GM23338 (cell line): ENCODE data around the gene REEP1. TPM values are rescaled to one million over a fixed set of nuclear protein-coding genes. Genes with fewer than 3 reads are reported as not detected.

Experiments used
- ATAC-seq: fragments of 200-7000 bp; cut with Tn5 transposase; 3 replicates; pipeline ENCODE4 v1.9.1; 2020
- DNase-seq: peaks from one replicate; pipeline ENCODE4 v3.0.0-alpha.2; 2015; ENCODE audit warnings: low spot score
- H2AFZ ChIP-seq: fragments of 200-600 bp; sonication (generic); 2 replicates; pipeline ENCODE4 v1.8.0; 2016; ENCODE audit warnings: antibody characterized with exemption, mild to moderate bottlenecking, moderate library complexity
- H3F3A ChIP-seq: fragments of 200-600 bp; sonication (generic); replicated peaks from 2 replicates; pipeline ENCODE4 v1.8.0; 2017; ENCODE audit warnings: antibody characterized with exemption, mixed run types, low read depth
- H3K27ac ChIP-seq: fragments of 200-600 bp; sonication (generic); 2 replicates; pipeline ENCODE4 v1.6.1; 2016; ENCODE audit warnings: low read depth
- H3K27me3 ChIP-seq: fragments of 200-600 bp; sonication (generic); 2 replicates; pipeline ENCODE4 v1.8.0; 2016; ENCODE audit warnings: mild to moderate bottlenecking, mixed run types, moderate library complexity; ENCODE audit not compliant: insufficient read depth
- H3K36me3 ChIP-seq: fragments of 200-600 bp; sonication (generic); 2 replicates; pipeline ENCODE4 v1.8.0; 2016; ENCODE audit warnings: mild to moderate bottlenecking; ENCODE audit not compliant: insufficient read depth
- H3K4me1 ChIP-seq: fragments of 200-600 bp; sonication (generic); 2 replicates; pipeline ENCODE4 v1.8.0; 2016; ENCODE audit warnings: mild to moderate bottlenecking, moderate library complexity; ENCODE audit not compliant: insufficient read depth
- H3K4me2 ChIP-seq: fragments of 200-600 bp; sonication (generic); 2 replicates; pipeline ENCODE4 v1.7.1; 2017; ENCODE audit warnings: mixed run types
- H3K4me3 ChIP-seq: fragments of 200-600 bp; sonication (generic); 2 replicates; pipeline ENCODE4 v1.6.1; 2016; ENCODE audit warnings: mixed run types
- H3K79me2 ChIP-seq: fragments of 200-600 bp; sonication (generic); replicated peaks from 2 replicates; pipeline ENCODE4 v1.8.0; 2017; ENCODE audit warnings: mild to moderate bottlenecking; ENCODE audit not compliant: insufficient read depth
- H3K9me2 ChIP-seq: fragments of 200-600 bp; sonication (generic); 2 replicates; pipeline ENCODE4 v1.8.0; 2017; ENCODE audit not compliant: insufficient read depth
- H4K20me1 ChIP-seq: fragments of 200-600 bp; sonication (generic); replicated peaks from 2 replicates; pipeline ENCODE4 v1.8.0; 2017; ENCODE audit warnings: mild to moderate bottlenecking; ENCODE audit not compliant: insufficient read depth
- H3K27ac Mint-ChIP-seq: 2 replicates; pipeline ENCODE4 v1.8.0; 2020; ENCODE audit warnings: inconsistent platforms, mild to moderate bottlenecking, moderate library complexity, mixed read lengths
- H3K27me3 Mint-ChIP-seq: 3 replicates; pipeline ENCODE4 v1.8.0; 2022; ENCODE audit warnings: low read depth, mild to moderate bottlenecking, moderate library complexity, mixed read lengths, inconsistent platforms; ENCODE audit not compliant: insufficient read depth, poor library complexity
- H3K36me3 Mint-ChIP-seq: 3 replicates; pipeline ENCODE4 v1.8.0; 2021; ENCODE audit warnings: low read depth, mild to moderate bottlenecking, inconsistent platforms, moderate library complexity, mixed read lengths
- H3K4me1 Mint-ChIP-seq: 3 replicates; pipeline ENCODE4 v1.8.0; 2020; ENCODE audit warnings: mild to moderate bottlenecking, inconsistent platforms, mixed read lengths
- H3K4me3 Mint-ChIP-seq: 3 replicates; pipeline ENCODE4 v1.8.0; 2021; ENCODE audit warnings: moderate library complexity, mild to moderate bottlenecking, inconsistent platforms, mixed read lengths
- H3K9me3 Mint-ChIP-seq: 3 replicates; pipeline ENCODE4 v1.8.0; 2020; ENCODE audit warnings: moderate library complexity, mild to moderate bottlenecking, inconsistent platforms, mixed read lengths
- CREB1 ChIP-seq: fragments of 250-450 bp; sonication (Bioruptor Pico); IDR thresholded peaks from 2 replicates; pipeline ENCODE4 v1.5.0; 2020; ENCODE audit warnings: low read depth, mild to moderate bottlenecking, moderate library complexity
- EZH2phosphoT487 ChIP-seq: fragments of 200-600 bp; sonication (generic); IDR thresholded peaks from one replicate; pipeline ENCODE4 v1.8.1; 2018; ENCODE audit warnings: antibody characterized with exemption; ENCODE audit not compliant: unreplicated experiment
- POLR2AphosphoS5 ChIP-seq: IDR thresholded peaks from 2 replicates; pipeline ENCODE4 v1.6.1; 2016; ENCODE audit warnings: antibody characterized with exemption, low read depth
- polyA plus RNA-seq: library from polyadenylated mRNA; unstranded; fragments of >200 nt; fragmentation: Nextera tagmentation; extraction: Ambion mirVana; gene quantifications from 2 replicates; pipeline ENCODE4 v1.2.1, GENCODE V29; 2016
- total RNA-seq: library from RNA; depleted of rRNA; stranded (reverse); fragments of >200 nt; shearing (Covaris generic); gene quantifications from 2 replicates; pipeline ENCODE4 v1.2.3, GENCODE V29; 2014
- TF ChIP-seq, protein P1 (sequence below): IDR thresholded peaks from one replicate; pipeline ENCODE4 v1.6.1; 2018; ENCODE audit warnings: antibody characterized with exemption; ENCODE audit not compliant: unreplicated experiment
- TF ChIP-seq, protein P2 (sequence below), 2 experiments: fragments of 200-600 bp in 1 of 2; sonication (generic) in 1 of 2; conservative IDR thresholded peaks; 2 replicates each; pipeline versions ENCODE4 v1.5.1 to v1.6.1; 2016 to 2017; ENCODE audit warnings: antibody characterized with exemption in 2 of 2, low read depth in 2 of 2, mild to moderate bottlenecking in 2 of 2, moderate library complexity in 1 of 2
- TF ChIP-seq, protein P3 (sequence below): fragments of 250-450 bp; sonication (Bioruptor Pico); IDR thresholded peaks from 2 replicates; pipeline ENCODE4 v1.5.0; 2020; ENCODE audit warnings: mild to moderate bottlenecking, moderate library complexity

Gene REEP1
- total and polyA plus RNA-seq, 2 experiments from 2014 or later = 1.6 to 1.8 TPM

DNA sequence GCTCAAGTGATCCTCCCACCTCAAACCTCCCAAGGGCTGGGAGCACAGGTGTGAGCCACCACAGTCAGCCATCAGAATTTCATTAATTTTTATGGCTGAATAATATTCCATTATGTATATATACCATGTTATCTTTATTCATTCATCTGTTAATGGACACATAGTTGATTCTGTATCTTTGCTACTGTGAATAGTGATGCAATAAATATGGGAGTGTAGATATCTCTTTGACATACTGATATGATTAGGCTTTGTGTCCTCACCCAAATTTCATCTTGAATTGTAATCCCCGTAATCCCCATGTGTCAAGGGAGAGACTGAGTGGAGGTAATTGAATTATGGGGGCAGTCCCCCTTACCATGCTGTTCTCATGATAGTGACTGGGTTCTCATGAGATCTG lies 38.2 kb upstream of the REEP1 start:
- Histone ChIP-seq H3K27ac (no peak overlapping the region), H3K27me3 (no peaks in the 10 kb centered on the region), H3F3A (no peaks in the 10 kb centered on the region), H3K4me3 (no peak overlapping the region), H3K36me3 (no peaks in the 10 kb centered on the region), H3K79me2 (no peaks in the 10 kb centered on the region), H2AFZ (no peak overlapping the region), H3K4me2 (no peak overlapping the region), H3K9me2 (no peaks in the 10 kb centered on the region), H3K4me1 (no peaks in the 10 kb centered on the region), H4K20me1 (no peaks in the 10 kb centered on the region)
- TF ChIP-seq, protein P1, sequence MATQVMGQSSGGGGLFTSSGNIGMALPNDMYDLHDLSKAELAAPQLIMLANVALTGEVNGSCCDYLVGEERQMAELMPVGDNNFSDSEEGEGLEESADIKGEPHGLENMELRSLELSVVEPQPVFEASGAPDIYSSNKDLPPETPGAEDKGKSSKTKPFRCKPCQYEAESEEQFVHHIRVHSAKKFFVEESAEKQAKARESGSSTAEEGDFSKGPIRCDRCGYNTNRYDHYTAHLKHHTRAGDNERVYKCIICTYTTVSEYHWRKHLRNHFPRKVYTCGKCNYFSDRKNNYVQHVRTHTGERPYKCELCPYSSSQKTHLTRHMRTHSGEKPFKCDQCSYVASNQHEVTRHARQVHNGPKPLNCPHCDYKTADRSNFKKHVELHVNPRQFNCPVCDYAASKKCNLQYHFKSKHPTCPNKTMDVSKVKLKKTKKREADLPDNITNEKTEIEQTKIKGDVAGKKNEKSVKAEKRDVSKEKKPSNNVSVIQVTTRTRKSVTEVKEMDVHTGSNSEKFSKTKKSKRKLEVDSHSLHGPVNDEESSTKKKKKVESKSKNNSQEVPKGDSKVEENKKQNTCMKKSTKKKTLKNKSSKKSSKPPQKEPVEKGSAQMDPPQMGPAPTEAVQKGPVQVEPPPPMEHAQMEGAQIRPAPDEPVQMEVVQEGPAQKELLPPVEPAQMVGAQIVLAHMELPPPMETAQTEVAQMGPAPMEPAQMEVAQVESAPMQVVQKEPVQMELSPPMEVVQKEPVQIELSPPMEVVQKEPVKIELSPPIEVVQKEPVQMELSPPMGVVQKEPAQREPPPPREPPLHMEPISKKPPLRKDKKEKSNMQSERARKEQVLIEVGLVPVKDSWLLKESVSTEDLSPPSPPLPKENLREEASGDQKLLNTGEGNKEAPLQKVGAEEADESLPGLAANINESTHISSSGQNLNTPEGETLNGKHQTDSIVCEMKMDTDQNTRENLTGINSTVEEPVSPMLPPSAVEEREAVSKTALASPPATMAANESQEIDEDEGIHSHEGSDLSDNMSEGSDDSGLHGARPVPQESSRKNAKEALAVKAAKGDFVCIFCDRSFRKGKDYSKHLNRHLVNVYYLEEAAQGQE = no peak
- TF ChIP-seq, protein P2, sequence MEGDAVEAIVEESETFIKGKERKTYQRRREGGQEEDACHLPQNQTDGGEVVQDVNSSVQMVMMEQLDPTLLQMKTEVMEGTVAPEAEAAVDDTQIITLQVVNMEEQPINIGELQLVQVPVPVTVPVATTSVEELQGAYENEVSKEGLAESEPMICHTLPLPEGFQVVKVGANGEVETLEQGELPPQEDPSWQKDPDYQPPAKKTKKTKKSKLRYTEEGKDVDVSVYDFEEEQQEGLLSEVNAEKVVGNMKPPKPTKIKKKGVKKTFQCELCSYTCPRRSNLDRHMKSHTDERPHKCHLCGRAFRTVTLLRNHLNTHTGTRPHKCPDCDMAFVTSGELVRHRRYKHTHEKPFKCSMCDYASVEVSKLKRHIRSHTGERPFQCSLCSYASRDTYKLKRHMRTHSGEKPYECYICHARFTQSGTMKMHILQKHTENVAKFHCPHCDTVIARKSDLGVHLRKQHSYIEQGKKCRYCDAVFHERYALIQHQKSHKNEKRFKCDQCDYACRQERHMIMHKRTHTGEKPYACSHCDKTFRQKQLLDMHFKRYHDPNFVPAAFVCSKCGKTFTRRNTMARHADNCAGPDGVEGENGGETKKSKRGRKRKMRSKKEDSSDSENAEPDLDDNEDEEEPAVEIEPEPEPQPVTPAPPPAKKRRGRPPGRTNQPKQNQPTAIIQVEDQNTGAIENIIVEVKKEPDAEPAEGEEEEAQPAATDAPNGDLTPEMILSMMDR (conservative IDR thresholded peaks at IDR 0.05; ENCODE audit: low read depth in 2 of 2) = no peak
- TF ChIP-seq, protein P3, sequence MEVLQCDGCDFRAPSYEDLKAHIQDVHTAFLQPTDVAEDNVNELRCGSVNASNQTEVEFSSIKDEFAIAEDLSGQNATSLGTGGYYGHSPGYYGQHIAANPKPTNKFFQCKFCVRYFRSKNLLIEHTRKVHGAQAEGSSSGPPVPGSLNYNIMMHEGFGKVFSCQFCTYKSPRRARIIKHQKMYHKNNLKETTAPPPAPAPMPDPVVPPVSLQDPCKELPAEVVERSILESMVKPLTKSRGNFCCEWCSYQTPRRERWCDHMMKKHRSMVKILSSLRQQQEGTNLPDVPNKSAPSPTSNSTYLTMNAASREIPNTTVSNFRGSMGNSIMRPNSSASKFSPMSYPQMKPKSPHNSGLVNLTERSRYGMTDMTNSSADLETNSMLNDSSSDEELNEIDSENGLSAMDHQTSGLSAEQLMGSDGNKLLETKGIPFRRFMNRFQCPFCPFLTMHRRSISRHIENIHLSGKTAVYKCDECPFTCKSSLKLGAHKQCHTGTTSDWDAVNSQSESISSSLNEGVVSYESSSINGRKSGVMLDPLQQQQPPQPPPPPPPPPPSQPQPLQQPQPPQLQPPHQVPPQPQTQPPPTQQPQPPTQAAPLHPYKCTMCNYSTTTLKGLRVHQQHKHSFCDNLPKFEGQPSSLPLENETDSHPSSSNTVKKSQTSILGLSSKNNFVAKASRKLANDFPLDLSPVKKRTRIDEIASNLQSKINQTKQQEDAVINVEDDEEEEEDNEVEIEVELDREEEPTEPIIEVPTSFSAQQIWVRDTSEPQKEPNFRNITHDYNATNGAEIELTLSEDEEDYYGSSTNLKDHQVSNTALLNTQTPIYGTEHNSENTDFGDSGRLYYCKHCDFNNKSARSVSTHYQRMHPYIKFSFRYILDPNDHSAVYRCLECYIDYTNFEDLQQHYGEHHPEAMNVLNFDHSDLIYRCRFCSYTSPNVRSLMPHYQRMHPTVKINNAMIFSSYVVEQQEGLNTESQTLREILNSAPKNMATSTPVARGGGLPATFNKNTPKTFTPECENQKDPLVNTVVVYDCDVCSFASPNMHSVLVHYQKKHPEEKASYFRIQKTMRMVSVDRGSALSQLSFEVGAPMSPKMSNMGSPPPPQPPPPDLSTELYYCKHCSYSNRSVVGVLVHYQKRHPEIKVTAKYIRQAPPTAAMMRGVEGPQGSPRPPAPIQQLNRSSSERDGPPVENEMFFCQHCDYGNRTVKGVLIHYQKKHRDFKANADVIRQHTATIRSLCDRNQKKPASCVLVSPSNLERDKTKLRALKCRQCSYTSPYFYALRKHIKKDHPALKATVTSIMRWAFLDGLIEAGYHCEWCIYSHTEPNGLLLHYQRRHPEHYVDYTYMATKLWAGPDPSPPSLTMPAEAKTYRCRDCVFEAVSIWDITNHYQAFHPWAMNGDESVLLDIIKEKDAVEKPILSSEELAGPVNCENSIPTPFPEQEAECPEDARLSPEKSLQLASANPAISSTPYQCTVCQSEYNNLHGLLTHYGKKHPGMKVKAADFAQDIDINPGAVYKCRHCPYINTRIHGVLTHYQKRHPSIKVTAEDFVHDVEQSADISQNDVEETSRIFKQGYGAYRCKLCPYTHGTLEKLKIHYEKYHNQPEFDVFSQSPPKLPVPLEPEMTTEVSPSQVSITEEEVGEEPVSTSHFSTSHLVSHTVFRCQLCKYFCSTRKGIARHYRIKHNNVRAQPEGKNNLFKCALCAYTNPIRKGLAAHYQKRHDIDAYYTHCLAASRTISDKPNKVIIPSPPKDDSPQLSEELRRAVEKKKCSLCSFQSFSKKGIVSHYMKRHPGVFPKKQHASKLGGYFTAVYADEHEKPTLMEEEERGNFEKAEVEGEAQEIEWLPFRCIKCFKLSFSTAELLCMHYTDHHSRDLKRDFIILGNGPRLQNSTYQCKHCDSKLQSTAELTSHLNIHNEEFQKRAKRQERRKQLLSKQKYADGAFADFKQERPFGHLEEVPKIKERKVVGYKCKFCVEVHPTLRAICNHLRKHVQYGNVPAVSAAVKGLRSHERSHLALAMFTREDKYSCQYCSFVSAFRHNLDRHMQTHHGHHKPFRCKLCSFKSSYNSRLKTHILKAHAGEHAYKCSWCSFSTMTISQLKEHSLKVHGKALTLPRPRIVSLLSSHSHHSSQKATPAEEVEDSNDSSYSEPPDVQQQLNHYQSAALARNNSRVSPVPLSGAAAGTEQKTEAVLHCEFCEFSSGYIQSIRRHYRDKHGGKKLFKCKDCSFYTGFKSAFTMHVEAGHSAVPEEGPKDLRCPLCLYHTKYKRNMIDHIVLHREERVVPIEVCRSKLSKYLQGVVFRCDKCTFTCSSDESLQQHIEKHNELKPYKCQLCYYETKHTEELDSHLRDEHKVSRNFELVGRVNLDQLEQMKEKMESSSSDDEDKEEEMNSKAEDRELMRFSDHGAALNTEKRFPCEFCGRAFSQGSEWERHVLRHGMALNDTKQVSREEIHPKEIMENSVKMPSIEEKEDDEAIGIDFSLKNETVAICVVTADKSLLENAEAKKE (CRISPR knock-in tag) = no peak
- TF ChIP-seq POLR2AphosphoS5 (no peak), CREB1 (CRISPR knock-in tag) (no peak), EZH2phosphoT487 (no peak)
- Mint-ChIP-seq H3K27me3 (peaks cover 2% of the 10 kb centered on the region), H3K27ac (no peak overlapping the region), H3K4me1 (no peaks in the 10 kb centered on the region; the same call in none of the 3 replicates), H3K9me3 (peaks cover 4% of the 10 kb centered on the region; the same call in 2 of the 3 replicates), H3K36me3 (no peaks in the 10 kb centered on the region), H3K4me3 (no peak overlapping the region)
- no peak for ATAC-seq
- DNase-seq = no peak
